Peyer's patch (tissue), 4 donors: ENCODE data around the gene FEZ2.

ENCODE experiments used
- CTCF ChIP-seq, 6 experiments: fragments of 450-650 bp in 4 of 6; fragments of 200-600 bp in 2 of 6; sonication (generic) in 1 of 6; IDR thresholded peaks; one replicate each; pipeline ENCODE4 v1.5.1; 2017 to 2019; ENCODE audit warnings: antibody characterized with exemption in 6 of 6, mild to moderate bottlenecking in 3 of 6, moderate library complexity in 1 of 6
- POLR2A ChIP-seq, 2 donors: fragments of 450-650 bp; IDR thresholded peaks; one replicate each; pipeline ENCODE4 v1.5.1; 2017; ENCODE audit warnings: antibody characterized with exemption in 2 of 2, mild to moderate bottlenecking in 2 of 2, moderate library complexity in 2 of 2

DNA sequence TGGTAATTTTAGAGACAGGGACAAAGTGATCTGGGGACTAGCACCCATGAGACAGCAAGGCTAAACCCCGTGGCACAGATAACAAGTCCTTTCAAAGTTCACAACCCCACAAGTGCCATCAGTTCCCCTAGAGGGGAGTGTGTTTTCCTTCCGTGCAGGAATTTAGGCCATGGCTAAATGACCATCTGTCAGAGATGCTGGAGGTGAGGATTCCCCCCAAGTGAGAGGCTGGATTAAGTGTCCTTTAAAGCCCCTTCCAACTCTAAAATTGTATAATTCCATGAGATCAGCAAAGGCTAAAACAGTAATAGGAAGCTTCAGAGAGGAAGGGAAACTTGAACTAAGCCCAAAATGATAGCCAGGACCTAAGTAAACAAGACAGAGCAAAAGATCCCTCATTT lies 8.7 kb downstream of the FEZ2 start:
- TF ChIP-seq POLR2A (IDR thresholded peaks at IDR 0.05), result no peak
- TF ChIP-seq CTCF (IDR thresholded peaks at IDR 0.05), result no peak
